Measurements from ENCODE around the gene OR6J1.
"Not testable (repeated sequence)": the region's sequence is repeated elsewhere in the genome, so short reads cannot be mapped to it uniquely, and the experiment has no call there.

OR6J1 gene

DNA sequence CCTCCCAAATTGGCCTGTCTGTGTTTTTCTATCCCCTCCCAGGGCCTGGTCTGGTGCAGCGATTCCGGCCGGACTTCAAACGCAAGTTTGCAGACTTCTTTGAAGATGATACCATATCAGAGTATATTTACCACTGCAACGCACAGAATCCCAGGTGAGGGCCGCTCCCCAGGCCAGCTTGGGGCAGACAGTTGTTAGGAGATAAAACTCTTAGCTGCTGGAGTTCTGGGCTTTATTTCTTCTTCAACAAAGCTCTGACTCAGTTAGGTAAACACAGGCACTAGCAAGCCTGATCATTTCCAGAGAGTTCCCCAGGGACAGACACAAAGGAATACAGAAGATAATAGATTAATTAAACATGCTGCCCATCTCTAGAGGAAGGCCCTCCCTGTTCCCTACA is 37.8 kb downstream of the OR6J1 start:
- DNase-seq (ENCODE audit: low read depth in 3 of 3), result no peak

DNA sequence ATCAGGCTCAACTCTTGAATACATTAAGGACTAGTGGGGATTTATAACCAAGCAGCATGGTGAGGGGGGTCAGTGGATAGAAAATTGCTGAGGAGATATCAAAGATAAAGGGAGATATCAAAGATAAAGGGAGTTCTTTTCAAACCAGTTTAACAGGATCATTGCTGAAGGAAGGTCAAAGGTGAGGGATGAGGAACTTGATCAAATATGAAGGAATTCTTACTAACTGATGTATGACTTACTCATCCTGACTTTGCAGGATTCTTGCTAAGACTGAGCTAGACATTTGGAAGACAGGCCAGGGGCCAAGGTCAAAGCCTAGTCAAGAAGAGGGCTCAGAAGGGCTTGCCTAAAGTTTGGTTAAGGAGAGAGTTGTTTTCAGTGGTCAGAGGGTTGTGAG is 41.3 kb downstream of the OR6J1 start:
- no peak for DNase-seq (ENCODE audit: low read depth in 3 of 3)

DNA sequence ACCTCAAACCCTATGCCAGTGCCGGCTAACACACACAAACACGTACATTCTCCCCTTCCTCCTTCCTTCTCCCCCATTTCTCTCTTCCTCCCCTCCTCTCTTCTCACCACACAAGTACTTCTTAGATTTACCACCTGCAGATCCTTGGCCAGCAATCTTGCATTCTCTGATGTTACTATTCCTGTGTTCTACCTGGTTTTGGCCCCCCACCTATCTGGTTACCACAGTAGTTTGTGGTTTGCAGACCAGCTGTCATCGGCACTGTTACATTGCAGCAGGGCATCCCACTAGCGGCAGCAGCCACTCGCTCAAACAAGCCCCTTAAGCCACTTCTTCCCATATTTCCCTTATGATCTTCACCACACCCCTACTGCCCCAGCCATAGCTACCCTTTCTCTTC is 42.2 kb downstream of the OR6J1 start:
- no peak for DNase-seq (ENCODE audit: low read depth in 3 of 3)

DNA sequence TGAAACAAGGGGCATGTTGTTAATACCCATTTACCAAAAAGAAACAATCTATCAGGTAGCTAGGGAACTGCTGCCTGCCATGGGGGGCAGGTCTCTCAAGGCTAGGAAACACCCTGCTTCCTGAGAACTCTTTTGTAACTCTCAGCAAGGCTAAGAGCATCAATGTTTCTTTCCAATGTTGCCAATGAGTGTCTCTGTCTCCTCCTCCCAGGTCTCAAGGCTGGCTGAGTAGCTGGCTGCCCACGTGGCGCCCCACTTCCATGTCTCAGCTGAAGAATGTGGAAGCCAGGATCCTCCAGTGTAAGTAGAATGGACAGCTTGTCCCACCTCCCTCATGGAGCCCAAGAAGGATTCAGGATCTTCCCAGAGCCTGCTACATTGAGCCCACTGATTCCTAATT is 42.7 kb downstream of the OR6J1 start:
- DNase-seq (ENCODE audit: low read depth in 3 of 3), result no peak

DNA sequence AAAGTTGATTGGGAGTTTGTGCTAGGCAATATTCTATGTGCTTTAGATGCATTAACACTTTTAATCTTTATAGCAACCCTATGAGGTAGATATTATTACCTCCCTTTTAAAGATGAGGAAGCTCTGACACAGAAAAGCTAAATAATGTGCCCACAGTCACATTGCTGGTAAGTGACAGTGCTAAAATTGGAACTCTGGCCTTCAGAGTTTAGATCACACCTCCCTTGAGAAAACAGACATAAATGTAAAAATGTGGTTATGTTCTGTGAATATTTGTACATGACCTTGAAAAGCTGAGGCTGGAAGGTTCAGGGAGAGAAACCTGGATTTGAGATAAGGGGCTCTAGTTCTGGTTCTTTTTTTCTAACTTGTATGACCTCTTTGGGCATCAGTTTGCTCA is 44.1 kb downstream of the OR6J1 start:
- no peak for DNase-seq (ENCODE audit: low read depth in 3 of 3)

DNA sequence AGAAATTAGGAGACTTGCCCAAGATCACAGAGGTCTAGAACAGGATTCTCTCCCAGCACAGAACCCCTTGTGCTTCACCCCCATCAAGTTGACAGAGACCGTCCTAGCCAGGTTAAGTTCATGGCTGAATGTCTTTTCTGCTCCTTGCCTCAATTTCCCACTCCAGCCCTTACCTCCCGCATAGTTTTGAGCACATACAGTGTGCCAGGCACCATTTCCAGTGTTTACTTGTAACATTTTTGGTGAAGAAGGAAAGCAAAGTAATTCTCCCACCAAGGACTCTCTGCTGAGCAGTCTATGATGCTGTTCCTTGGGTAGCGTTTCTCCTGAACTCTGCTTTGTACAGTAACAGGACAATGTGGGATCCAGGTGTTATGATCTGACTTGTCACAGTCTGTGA is 44.8 kb downstream of the OR6J1 start:
- DNase-seq (ENCODE audit: low read depth in 3 of 3), result no peak

DNA sequence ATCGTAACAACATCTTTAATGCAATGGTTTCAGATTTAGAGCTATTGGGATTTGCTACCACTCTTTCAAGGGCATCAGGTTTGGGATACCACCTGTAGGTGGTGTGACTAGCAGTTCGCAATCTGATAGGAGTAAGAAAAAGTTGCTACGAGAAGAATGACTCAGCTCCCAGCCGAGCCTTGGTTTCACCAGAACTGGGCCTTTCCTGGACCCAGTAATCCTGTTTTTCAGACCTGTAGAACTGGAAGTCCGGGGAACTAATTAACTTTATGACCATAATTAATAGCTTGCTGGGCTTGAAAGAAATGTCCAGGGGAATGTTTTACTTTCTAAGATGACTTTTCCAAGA is 45.3 kb downstream of the OR6J1 start:
- DNase-seq (ENCODE audit: low read depth in 3 of 3), result peak in 2 of 3 experiments; percentile 14 to 23

DNA sequence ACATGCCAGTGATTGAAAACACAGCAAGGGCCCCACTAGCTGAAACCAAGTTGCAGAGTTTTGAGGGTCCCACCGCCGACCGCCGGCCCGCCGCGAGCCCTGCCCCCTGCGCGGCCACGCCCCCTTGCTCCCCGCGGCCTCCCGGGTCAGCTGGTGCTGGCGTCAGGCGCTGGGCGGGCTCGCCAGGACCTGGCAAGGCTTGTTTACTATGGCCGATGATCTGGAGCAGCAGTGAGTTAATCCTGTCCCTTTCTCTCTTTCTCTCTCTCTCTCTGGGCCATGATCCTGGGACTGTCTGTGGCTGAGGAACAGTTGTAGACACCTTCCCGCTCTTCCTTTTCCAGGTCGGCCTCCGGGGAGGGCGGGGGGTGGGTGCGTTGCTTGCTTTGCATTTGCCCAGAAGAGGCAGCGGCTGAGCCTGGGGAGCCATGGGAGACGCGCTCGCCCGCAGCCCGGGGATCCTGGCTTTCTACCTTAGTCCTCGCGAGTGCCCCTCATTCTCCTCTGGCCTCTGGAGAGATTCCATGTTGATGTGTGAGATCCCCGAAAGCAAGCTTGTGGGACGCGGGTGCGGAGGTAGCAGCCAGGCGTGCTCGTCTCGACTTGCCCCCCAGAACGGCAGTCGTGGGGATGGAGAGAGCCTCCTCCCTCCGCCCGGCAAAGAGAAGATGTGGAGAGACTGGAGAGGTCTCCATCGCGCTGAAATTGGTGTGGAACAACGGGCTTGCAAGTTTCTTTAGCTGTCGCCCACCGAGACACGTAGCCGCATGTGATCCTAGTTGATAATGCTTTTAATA is 45.9 kb downstream of the OR6J1 start, which contains the start of gene ABHD4:
ABHD4 (plus strand) TSS at position 202 of the 797 bp plus-strand sequence; CDS start at position 209, 7 bp downstream.
- DNase-seq (ENCODE audit: low read depth in 3 of 3), result peak in 1 of 3 experiments; percentile 15

DNA sequence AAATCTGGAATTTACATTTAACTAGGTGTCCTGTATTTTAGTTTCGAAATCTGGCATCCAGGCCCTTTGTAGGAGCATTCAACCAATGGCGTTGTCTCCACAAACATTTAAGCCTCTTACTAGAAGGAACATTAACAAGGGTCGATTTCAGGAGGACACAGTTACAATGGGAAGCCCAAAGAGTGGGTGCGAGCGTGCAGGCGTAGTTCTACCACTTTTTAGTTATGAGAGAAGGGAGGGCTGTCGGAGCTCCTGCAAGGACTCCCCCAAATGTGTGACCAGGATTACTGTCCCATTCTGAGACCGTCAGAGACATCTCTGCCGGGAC is 46.4 kb downstream of the OR6J1 start:
- DNase-seq (ENCODE audit: low read depth in 3 of 3), result no peak

DNA sequence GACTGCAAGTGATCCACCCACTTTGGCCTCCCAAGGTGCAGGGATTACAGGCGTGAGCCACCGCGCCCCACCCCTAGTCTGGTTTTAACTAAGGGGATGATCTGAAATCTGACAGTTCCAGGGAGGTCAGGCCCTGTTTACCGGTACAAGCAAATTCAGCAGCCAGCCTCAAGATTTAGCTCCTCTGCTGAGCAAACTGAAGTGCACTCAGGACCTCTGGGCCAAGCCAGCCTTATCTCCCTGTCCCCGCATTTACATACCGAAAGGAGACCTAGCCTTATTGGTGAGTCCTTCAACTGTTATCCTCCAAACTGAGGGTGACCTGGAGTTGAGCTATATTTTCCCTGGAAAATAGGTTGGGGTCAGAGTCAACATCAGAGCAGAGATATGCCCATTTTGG is 46.9 kb downstream of the OR6J1 start:
- DNase-seq (ENCODE audit: low read depth in 3 of 3), result no peak

DNA sequence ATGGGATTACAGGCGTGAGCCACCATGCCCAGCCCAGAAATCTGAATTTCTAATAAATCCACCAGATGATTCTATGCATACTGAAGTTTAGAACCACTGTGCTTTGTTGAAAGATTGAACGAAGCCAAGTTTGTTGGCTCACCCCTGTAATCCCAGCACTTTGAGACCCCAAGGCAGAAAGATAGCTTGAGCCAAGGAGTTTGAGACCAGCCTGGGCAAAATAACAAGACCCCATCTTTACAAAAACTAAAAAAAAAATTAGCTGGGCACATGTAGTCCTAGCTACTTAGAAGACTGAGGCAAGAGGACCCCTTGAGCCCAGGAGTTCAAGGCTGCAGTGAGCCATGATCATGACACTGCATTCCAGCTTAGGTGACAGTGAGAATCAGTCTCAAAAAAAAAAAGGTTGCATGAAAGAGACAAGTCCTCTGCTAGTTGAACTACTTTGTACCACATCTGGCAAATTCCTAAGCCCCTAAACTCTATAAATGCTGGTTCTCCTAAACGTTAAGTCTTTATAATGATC is 47.7 kb downstream of the OR6J1 start:
- DNase-seq (ENCODE audit: low read depth in 3 of 3), result no peak

DNA sequence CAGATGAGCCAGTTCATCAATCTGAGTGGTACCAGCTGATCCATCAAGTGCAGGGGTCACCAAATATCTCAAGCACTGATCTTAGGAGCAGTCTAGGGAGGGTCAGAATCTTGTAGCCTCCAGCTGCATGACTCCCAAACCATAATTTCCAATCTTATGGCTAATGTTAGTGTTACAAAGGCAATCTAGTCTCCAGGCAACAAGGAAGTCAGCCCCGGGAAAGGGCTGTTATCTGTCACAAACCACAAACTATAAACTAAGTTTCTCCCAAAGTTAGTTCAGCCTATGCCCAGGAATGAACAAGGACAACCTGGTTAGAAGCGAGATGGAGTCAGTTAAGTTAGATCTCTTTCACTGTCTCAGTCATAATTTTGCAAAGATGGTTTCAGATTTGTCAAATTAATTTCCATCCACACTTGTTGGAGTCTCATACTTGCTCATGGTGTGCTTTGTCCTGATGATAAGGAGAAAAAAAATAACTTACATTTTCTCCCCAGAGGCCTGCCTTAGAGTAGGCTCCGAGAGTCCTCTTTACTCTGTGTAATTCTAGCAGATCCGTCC is 49.9 kb downstream of the OR6J1 start:
- DNase-seq (ENCODE audit: low read depth in 3 of 3), result no peak

DNA sequence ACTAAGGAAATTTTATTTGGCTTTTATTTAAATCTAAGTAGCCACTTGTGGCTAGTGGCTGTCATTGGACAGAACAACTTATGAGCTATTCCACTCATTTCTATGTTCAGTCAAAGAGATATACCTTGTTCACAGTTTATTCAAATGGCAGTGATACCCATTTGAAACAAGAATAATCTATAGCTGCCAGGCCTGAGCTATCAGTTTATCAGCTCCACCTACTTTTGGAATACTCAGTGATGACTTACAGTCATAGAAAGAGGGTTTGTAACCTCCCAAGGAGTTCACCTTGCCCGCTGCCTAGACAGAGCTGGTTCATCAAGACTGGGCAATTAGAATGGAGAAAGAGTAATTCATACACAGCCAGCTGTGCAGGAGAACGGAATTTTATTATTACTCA is 50.6 kb downstream of the OR6J1 start:
- no peak for DNase-seq (ENCODE audit: low read depth in 3 of 3)

DNA sequence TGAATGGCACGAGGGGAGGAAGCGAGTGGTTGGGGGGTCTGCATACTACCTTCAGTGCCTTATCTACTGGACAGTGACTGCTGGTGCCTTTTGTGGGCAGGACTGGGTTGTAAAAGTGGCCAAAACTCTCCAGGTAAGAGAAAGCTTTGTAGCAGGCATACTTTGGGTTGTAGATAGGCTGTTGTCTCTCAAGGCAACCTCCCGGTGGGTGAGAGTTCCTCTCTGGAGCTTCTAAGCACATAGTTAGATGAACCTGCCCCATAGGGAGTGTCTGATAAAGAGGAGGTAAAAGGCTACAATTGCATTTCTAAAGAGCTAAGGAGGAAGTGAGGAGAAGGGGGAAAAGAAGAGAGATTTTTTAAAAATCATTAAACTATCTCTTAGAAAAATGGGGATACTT is 51.0 kb downstream of the OR6J1 start:
- DNase-seq (ENCODE audit: low read depth in 3 of 3), result no peak

DNA sequence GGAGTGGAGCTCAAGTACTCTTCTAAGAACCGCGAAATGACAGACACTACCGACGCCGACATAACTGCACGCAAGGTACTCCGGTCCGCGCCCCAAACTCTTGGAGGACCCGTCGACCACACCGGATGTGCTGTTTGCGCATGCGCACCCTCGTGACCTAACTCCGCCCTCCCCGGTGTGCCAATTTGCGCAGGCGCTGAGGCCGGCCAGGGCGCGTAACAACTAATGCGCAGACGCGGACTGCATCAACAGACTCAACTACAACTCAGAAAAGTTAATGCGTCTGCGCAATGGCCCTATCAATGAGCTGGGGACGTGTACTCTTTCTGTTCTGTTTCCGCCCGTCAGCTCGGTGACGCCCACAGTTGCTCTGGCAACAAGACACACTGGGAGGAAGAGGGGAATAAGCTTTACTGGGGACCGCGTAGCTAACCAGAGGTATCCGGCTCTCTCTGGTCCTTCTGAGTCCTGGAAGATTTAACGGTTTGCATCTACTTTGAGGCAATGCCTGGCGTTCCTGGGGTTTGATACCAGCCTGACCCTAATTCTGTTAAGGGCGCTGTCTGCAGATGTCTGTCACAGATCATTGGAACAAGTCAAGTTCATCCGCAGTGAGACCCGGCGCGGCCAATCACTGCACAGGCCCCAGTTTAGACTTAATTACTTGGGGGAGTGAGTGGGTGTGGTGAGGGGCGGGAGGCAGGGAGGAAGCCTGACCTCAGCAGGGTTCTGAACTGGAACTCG is 54.9 kb downstream of the OR6J1 start, which contains the start of gene DAD1:
DAD1 (minus strand) TSS at position 129 of the 744 bp plus-strand sequence; CDS start at position 62, 67 bp downstream.
- peak; percentile 98 to 99 (median 99) for DNase-seq (ENCODE audit: low read depth in 3 of 3)

DNA sequence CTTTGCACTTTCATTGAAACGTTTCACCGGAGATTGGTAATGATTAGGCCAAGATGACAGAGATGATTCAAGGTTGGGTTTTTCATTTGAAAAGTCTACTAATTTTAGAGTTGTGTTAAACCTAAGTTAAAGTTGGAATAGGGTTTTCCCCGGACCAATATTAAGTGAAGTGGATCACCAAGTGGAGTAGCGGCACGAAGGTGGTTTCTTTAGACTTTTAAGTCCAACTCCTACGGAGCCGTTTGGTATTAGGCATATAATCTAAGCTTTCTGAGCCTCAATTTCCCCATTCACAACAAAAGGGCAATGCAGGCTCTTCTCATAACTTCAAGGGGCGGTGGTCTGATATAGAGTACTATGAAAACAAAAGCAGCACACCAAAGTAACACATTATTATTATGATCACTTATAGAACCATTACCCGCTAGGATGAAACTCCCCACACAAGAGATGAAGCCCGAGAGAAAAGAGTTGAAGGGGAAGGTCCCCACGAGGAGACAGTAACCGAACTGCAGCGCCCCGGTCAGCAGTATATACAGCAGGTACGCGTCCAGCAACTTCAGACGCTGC is 55.5 kb downstream of the OR6J1 start:
- DNase-seq (ENCODE audit: low read depth in 3 of 3), result no peak

DNA sequence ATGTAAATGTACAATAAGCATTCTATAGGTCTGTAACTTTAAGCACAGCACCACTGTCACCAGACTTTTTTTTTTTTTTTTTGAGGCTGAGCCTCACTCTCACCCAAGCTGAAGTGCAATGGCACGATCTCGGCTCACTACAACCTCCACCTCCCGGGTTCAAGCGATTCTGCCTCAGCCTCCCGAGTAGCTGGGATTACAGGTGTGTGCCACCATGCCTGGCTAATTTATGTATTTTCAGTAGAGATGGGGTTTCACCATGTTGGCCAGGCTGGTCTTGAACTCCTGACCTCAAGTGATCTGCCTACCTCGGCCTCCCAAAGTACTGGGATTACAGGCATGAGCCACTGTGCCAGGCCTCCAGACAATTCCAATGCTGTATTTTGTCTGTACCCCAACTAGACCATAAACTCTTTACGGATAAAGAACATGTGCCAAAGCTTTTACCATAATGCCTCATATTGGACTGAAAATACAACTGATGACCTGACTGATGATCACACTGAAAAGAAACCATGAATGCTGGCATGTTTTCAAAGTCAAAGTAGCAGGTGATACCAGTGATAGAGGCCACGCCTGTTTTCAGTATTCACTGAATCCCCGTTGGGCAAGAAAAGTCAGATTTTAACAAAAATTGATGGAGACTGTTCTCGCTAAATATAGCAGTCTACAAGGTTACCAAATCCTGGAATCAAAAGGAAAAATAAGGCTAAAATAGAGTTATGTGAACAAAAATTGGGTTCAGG is 56.3 kb downstream of the OR6J1 start:
- not testable (repeated sequence) for DNase-seq (ENCODE audit: low read depth in 3 of 3)

DNA sequence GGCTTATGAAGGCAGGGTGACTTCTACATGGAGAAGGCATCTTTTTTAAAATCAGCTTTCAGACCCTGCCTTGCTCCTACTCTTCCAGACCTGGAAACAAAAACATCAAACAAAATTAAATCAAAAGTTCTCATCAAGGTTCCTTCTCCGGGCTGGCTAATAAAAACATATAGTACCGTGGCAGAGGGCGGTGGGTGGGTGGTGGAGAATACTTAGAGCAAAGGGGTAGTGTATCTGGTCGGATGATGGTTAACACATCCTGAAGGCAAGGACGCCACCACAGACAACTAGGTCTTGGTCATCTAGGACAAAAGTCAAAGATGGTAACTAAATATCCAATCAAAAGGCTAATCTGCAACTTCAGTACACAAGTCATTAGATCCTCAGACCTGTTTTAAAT is 56.9 kb downstream of the OR6J1 start:
- no peak for DNase-seq (ENCODE audit: low read depth in 3 of 3)

DNA sequence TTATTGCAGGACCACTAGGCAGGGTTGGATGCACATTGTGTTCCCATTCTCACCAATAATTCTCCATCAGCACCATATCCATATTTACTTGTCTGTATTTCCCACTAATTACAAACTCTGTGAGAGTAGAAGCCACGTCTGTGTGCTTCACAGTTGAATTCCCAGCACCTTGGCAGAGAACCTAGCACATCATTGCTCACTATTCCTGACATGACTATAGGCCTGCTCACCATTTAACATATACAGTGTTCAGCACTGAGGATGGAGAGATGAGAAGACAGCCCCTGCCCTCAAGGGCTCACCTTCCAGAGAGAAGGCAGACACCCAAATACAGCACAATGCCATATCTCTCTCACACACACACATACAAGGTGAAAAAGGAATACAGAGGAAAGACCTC is 60.2 kb downstream of the OR6J1 start:
- DNase-seq (ENCODE audit: low read depth in 3 of 3), result no peak
